PFSK-1 (cell line): ENCODE results near the gene SLC5A10.

ENCODE experiments used
- POLR2AphosphoS5 ChIP-seq: IDR thresholded peaks from 2 replicates; pipeline ENCODE4 v1.6.1; 2012; ENCODE audit warnings: low read depth, mild to moderate bottlenecking, control low read depth, low read length, moderate library complexity
- TAF1 ChIP-seq: IDR thresholded peaks from 2 replicates; pipeline ENCODE4 v1.6.1; 2012; ENCODE audit warnings: low read length, control low read depth, borderline replicate concordance; ENCODE audit not compliant: insufficient read depth

- TF ChIP-seq TAF1 (no peak), POLR2AphosphoS5 (no peak)
Observed at GRCh38 chr17:18993905-18994526, 42.1 kb downstream of the SLC5A10 start.
